Fibroblast of the aortic adventitia (primary cell): ENCODE results near the gene ZNF740. TPM values are rescaled to one million over a fixed set of nuclear protein-coding genes. Genes with fewer than 3 reads are reported as not detected.

ENCODE experiments used
- DNase-seq: peaks from one replicate; pipeline ENCODE4 v3.0.0-alpha.2; 2010; ENCODE audit warnings: low read depth
- H3K4me3 ChIP-seq: 2 replicates; pipeline ENCODE4 v1.5.1; 2011; ENCODE audit warnings: low read depth, mild to moderate bottlenecking, control low read depth, low read length, moderate library complexity
- total RNA-seq: library from RNA; depleted of rRNA; stranded (reverse); fragments of >200 nt; gene quantifications from 2 replicates; pipeline ENCODE4 v1.2.3, GENCODE V29; 2012; ENCODE audit warnings: low replicate concordance
- TF ChIP-seq, protein P1 (sequence below): IDR thresholded peaks from 2 replicates; pipeline ENCODE4 v1.5.1; 2011; ENCODE audit warnings: mild to moderate bottlenecking, low read length, control low read depth, inconsistent platforms; ENCODE audit not compliant: insufficient read depth

The ZNF740 gene
- total RNA-seq, 1 donor: 12.6 TPM

DNA sequence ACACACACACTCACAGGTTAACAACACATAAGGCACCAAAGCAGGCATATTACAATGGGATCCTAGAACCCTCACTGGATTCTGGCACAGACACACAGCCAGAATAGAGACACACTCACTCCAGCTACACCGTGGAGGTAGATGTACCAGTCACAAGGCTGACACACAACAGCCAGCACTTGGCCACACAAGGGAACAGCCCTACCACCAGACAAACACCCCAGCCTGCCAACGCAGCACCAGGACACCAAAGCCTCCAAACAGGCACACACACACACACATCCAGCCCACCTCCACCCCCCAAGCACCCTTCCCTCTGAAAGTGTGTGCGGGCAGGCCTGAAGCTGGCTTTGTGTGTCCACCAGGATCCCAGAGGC lies 37.4 kb downstream of the ZNF740 start:
- peak overlapping the region; percentile 89 for H3K4me3 ChIP-seq
- TF ChIP-seq, protein P1, sequence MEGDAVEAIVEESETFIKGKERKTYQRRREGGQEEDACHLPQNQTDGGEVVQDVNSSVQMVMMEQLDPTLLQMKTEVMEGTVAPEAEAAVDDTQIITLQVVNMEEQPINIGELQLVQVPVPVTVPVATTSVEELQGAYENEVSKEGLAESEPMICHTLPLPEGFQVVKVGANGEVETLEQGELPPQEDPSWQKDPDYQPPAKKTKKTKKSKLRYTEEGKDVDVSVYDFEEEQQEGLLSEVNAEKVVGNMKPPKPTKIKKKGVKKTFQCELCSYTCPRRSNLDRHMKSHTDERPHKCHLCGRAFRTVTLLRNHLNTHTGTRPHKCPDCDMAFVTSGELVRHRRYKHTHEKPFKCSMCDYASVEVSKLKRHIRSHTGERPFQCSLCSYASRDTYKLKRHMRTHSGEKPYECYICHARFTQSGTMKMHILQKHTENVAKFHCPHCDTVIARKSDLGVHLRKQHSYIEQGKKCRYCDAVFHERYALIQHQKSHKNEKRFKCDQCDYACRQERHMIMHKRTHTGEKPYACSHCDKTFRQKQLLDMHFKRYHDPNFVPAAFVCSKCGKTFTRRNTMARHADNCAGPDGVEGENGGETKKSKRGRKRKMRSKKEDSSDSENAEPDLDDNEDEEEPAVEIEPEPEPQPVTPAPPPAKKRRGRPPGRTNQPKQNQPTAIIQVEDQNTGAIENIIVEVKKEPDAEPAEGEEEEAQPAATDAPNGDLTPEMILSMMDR: no peak
- DNase-seq: peak; percentile 31

DNA sequence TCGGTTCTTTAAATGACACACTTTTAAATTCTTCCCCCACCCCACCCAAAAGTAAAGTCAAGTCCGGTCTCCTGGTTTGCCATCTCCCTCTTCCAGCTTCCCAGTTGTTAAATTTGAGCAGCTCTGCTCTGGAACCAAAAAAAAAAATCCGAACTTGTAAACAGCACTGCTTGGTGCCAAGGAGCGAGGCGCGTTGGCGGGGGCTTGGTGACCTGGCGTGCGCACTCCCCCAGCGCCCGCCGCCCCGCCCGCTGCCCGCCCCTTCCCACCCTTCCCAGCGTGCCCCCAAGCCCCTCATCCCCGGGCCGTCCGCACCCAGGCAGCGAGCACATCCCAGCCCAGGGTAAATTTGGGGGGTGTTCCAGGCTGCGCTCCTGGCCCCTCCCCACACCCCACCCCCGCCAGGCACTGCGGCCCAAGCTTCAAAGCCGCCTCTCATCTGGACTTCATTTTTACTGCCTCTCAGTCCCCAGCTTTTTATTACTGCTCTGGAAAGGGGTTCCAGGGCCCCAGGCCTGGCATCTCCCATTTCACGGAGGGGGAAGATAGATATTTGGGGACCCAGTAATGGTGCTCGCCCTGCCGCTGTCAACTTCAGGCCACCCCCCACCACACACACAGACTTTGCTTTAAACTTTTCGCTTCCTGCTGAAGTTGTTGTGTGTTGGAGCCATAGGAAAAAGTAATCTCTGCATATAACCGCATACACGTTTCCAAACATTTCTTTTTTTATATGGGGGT lies 38.2 kb downstream of the ZNF740 start:
- H3K4me3 ChIP-seq: peak overlapping the region; percentile 89
- peak; percentile 66 for DNase-seq
- TF ChIP-seq, protein P1: no peak

DNA sequence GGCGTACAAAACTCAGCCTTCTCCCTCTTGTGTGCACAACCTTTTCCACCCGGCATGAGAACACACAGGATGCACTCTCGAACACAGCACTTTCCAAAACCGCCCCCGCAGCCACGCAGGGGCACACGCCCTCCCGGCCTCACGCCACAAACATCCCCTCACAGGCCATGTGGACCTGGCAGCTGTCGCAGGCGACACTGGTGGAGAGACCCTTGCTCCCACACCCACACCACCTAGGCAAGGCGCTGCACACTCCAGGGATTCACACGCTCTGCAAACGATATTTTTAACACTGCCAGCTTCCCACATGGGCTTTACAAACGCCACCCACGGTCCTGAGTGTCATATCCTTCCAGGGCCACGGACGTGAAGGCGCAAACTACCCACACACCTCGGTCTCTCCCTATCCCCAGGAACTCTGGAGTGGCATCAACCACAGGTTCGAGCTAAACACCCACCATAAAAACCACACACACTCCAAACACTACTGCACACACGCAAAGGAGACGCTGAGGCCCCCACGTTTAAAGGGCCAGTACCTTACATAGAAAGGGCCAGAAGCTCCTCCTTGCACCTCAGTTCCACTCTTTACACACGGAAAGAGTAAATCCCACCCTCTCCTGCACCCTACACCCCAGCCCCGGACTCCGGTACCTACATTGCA lies 38.9 kb downstream of the ZNF740 start:
- H3K4me3 ChIP-seq: peak overlapping the region; percentile 89
- peak; percentile 63 for DNase-seq
- TF ChIP-seq, protein P1: no peak

DNA sequence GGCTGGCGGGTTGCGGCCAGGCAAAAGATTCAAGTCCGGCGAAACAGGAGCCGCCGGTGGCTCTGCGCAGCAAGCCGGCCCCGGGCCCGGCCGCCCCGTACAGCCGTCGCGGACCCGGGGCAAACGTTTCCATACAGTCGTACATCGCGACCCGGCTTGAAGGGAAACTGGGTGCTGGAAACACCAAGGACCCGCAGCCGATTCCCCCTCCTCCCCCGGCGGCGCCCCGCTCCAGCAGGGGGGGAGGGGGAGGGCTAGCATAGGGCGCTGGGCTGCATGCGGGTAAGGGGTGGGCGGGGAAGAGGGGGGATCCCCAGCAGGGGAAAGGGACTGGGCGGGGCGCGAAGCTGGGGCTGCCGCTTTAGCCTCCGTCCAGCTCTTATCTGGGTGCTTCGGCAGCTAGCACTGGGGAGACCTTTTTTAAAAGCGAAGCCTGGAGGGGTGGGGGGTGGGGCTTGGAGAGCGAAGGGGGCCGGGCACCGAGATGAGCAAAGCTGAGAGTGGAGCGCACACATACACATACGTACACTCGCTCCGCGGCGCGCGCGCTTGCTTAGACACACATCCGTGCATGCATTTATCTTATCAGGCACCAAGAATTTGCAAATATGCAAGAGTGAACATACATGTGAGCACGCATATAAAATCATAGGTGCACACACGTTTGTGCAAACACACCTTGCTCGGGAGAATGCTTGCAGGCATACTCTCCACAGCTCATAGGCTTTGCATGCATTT lies 39.6 kb downstream of the ZNF740 start:
- DNase-seq: peak; percentile 77
- TF ChIP-seq, protein P1: no peak
- peak overlapping the region; percentile 89 for H3K4me3 ChIP-seq

DNA sequence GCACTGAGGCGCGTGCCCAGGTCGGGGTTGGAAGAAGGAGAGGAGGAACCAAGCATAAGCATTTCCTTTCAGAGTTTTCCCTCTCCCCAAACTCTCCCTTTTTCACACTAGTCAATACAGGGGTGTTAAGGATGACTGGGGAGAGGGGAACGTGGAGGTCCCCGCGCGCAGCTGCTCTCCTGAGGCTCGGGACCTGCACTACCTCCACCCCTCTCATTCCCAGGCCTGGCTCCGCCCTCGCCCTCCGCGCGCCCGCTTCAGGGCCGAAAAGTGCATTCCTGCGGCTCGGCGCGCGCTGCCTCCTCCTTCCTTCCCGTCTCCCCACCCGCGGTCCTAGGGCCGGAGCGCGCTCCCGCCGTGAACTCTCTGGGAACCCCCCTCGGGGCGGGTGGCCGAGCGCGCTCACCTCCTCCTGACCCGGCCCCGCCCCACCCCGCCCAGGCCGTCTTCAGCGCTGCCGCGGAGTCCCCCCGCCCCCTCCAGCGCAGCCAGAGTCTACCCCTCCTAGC lies 40.2 kb downstream of the ZNF740 start:
- DNase-seq: peak; percentile 89
- TF ChIP-seq, protein P1: no peak
- H3K4me3 ChIP-seq: peak overlapping the region; percentile 89

DNA sequence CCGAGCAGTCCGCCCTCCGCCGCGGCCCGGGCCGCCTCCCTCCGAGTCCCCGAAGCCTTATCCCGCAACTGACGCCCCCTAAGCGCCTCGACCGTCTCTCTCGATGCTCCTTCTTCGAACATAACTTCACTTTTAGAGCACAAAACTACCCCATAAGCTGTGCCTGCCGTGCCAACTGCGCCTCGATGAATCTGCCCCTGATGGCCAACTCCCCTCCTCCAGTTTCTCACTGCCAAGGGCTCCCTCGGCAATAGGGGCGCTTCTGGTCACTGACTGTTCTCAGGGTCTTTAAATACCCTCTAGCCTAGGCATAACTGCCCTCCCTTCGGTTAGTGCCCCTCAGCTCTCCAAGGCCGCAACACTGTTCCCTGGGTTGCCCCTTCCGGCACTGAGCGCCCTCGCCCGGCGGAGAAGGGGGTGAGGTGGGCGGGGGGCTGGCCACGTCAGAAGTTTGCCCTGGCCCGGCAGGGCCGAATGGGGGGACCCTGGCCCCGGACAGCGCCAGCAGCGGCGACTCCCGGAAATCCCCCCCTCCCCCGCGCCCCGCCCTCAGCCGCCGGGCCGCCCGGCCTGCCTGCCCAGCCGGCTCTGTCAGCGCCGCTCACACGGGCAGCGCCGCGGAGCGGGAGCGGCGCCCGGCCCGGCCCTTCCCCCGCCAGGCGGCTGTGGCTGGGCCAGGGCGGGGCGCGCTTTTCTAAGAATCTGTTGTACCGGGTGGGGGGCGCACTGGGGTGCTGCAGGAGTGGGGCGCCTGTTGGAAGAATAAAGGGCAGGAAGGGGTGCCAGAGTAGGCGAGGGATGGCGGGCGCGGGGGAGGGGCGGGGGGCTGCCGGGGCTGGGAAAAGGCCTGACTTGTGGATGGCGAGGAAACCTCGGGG lies 40.9 kb downstream of the ZNF740 start:
- DNase-seq: peak; percentile 44
- TF ChIP-seq, protein P1: no peak
- peak overlapping the region; percentile 63 for H3K4me3 ChIP-seq
